GM23248 (cell line): Measurements from ENCODE around the gene HSP90B1. TPM values are rescaled to one million over a fixed set of nuclear protein-coding genes. Genes with fewer than 3 reads are reported as not detected.

ENCODE experiments used
- DNase-seq: peaks from one replicate; pipeline ENCODE4 v3.0.0-alpha.2; 2015
- H2AFZ ChIP-seq: fragments of 200-600 bp; sonication (generic); 2 replicates; pipeline ENCODE4 v1.6.1; 2016; ENCODE audit warnings: antibody characterized with exemption
- H3F3A ChIP-seq: fragments of 200-600 bp; sonication (generic); 2 replicates; pipeline ENCODE4 v1.6.1; 2016; ENCODE audit warnings: mild to moderate bottlenecking, antibody characterized with exemption, mixed run types; ENCODE audit not compliant: insufficient read depth
- H3K27ac ChIP-seq: fragments of 200-600 bp; sonication (generic); 2 replicates; pipeline ENCODE4 v1.5.1; 2016; ENCODE audit warnings: mild to moderate bottlenecking
- H3K27me3 ChIP-seq: fragments of 200-600 bp; sonication (generic); replicated peaks from 2 replicates; pipeline ENCODE4 v1.6.1; 2016; ENCODE audit warnings: mild to moderate bottlenecking; ENCODE audit not compliant: insufficient read depth
- H3K36me3 ChIP-seq: fragments of 200-600 bp; sonication (generic); 2 replicates; pipeline ENCODE4 v1.6.1; 2016; ENCODE audit warnings: low read depth, mild to moderate bottlenecking
- H3K4me1 ChIP-seq: fragments of 200-600 bp; sonication (generic); 2 replicates; pipeline ENCODE4 v1.6.1; 2016; ENCODE audit warnings: mild to moderate bottlenecking; ENCODE audit not compliant: insufficient read depth
- H3K4me2 ChIP-seq: fragments of 200-600 bp; sonication (generic); one replicate; pipeline ENCODE4 v1.6.1; 2016; ENCODE audit warnings: mild to moderate bottlenecking; ENCODE audit not compliant: unreplicated experiment
- H3K4me3 ChIP-seq: fragments of 200-600 bp; sonication (generic); 2 replicates; pipeline ENCODE4 v1.5.1; 2016; ENCODE audit warnings: mild to moderate bottlenecking
- H3K79me2 ChIP-seq: fragments of 200-600 bp; sonication (generic); 2 replicates; pipeline ENCODE4 v1.6.1; 2016; ENCODE audit warnings: mild to moderate bottlenecking; ENCODE audit not compliant: insufficient read depth
- H3K9ac ChIP-seq: fragments of 200-600 bp; sonication (generic); 2 replicates; pipeline ENCODE4 v1.6.1; 2016; ENCODE audit warnings: mild to moderate bottlenecking
- H3K9me2 ChIP-seq: fragments of 200-600 bp; sonication (generic); 2 replicates; pipeline ENCODE4 v1.6.1; 2016; ENCODE audit warnings: mixed run types, mild to moderate bottlenecking, moderate library complexity; ENCODE audit not compliant: insufficient read depth
- H3K9me3 ChIP-seq: fragments of 200-600 bp; sonication (generic); one replicate; pipeline ENCODE4 v1.6.1; 2017; ENCODE audit warnings: low read depth
- H4K20me1 ChIP-seq: fragments of 200-600 bp; sonication (generic); 2 replicates; pipeline ENCODE4 v1.6.0; 2016; ENCODE audit not compliant: insufficient read depth
- EZH2 ChIP-seq: fragments of 200-600 bp; sonication (generic); IDR thresholded peaks from 2 replicates; pipeline ENCODE4 v1.6.1; 2018; ENCODE audit warnings: antibody characterized with exemption, mild to moderate bottlenecking; ENCODE audit not compliant: insufficient read depth, poor library complexity, severe bottlenecking
- EZH2phosphoT487 ChIP-seq: fragments of 200-600 bp; sonication (generic); IDR thresholded peaks from 2 replicates; pipeline ENCODE4 v1.6.1; 2018; ENCODE audit warnings: antibody characterized with exemption, moderate library complexity, mild to moderate bottlenecking, low read depth; ENCODE audit not compliant: insufficient read depth
- WGBS, 2 experiments: methylation state at CpG; one replicate each; pipeline ENCODE4 v1.1.6; 2015 to 2017; ENCODE audit warnings: low lambda C conversion rate in 2 of 2, low coverage in 1 of 2; ENCODE audit errors: missing lambda C conversion rate in 2 of 2; 5-methylcytosine and 5-hydroxymethylcytosine counted together
- in situ Hi-C: fragments of 300-500 bp; cut with MboI; formaldehyde crosslinking; loops from 2 replicates; pipeline ENCODE4 v1.15.0; 2020
- polyA plus RNA-seq: library from polyadenylated mRNA; unstranded; fragments of >200 nt; fragmentation: Nextera tagmentation; extraction: Ambion mirVana; gene quantifications from 2 replicates; pipeline ENCODE4 v1.2.1, GENCODE V29; 2016
- total RNA-seq: library from RNA; depleted of rRNA; stranded (reverse); fragments of >200 nt; shearing (Covaris generic); gene quantifications from 2 replicates; pipeline ENCODE4 v1.2.3, GENCODE V29; 2014

Gene HSP90B1
- total and polyA plus RNA-seq, 2 experiments from 2014 or later = 555 to 969 TPM

GRCh38 chr12:103975368-103975767 lies 45.2 kb downstream of the HSP90B1 start:
- H3K36me3 ChIP-seq = peaks cover 23% of the 10 kb centered on the region
- WGBS, 2 experiments = 96 to 97% methylated on average over 2 of the region's 2 CpGs

DNA sequence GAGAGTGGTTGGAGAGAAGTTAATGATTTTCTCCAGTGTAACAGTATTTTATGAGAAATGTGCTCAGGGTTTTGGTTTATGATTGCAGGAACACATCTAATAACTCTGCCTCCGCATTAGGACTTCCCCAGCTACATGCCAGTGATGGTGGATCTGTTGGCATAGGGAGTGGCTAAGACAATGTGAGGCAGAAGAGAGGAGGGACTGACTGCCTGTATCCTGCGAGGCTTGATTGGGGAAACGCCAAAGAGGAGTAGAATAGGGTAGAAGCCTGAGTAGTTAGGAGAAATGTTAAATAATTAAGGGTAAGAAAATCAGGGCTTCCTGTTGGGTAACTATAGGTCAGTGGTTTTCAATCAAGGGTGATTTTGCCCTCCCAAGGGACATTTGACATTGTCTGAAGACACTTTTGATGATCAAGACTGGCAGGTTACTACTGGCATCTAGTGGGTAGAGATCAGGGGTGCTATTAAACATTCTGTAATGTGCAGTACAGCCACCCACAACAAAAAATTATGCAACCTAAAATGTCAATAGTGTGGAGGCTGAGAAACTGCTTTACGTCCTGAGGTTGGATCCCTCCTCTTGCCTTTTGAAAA lies 48.3 kb downstream of the HSP90B1 start:
- in situ Hi-C loops = no loop called here
- Histone ChIP-seq H3K27me3 (no peaks in the 10 kb centered on the region), H4K20me1 (no peaks in the 10 kb centered on the region), H3K9me2 (no peaks in the 10 kb centered on the region), H3K9ac (no peak overlapping the region), H2AFZ (no peak overlapping the region), H3F3A (0 out of 2 replicates have a peak, but pooled peaks cover 2% of the 10 kb centered on the region), H3K27ac (no peak overlapping the region), H3K79me2 (peaks cover 94% of the 10 kb centered on the region), H3K4me2 (no peak overlapping the region), H3K4me3 (no peak overlapping the region), H3K4me1 (no peaks in the 10 kb centered on the region), H3K9me3 (no peaks in the 10 kb centered on the region), H3K36me3 (peaks cover 48% of the 10 kb centered on the region)
- TF ChIP-seq EZH2phosphoT487 (no peak), EZH2 (no peak)
- no peak for DNase-seq
- WGBS, 2 experiments = 96 to 100% methylated on average over 4 of the region's 4 CpGs

More at GRCh38 chr12:103975368-103975767, 45.2 kb downstream of the HSP90B1 start:
- H3K27ac ChIP-seq = no peak overlapping the region
- DNase-seq = no peak
- peaks cover 8% of the 10 kb centered on the region for H3K4me1 ChIP-seq
- no peak overlapping the region for H3K4me3 ChIP-seq
- peaks cover 100% of the 10 kb centered on the region for H3K79me2 ChIP-seq
- no peak overlapping the region for H3K9ac ChIP-seq
- H4K20me1 ChIP-seq = no peaks in the 10 kb centered on the region; the same call in 1 of the 2 replicates
- H3K9me3 ChIP-seq = no peaks in the 10 kb centered on the region
- no peak overlapping the region for H3K4me2 ChIP-seq
- TF ChIP-seq EZH2 (no peak), EZH2phosphoT487 (no peak)
- no peaks in the 10 kb centered on the region for H3F3A ChIP-seq
- H2AFZ ChIP-seq = no peak overlapping the region
- no peaks in the 10 kb centered on the region for H3K9me2 ChIP-seq
- in situ Hi-C loops = no loop called here
- no peaks in the 10 kb centered on the region for H3K27me3 ChIP-seq

DNA sequence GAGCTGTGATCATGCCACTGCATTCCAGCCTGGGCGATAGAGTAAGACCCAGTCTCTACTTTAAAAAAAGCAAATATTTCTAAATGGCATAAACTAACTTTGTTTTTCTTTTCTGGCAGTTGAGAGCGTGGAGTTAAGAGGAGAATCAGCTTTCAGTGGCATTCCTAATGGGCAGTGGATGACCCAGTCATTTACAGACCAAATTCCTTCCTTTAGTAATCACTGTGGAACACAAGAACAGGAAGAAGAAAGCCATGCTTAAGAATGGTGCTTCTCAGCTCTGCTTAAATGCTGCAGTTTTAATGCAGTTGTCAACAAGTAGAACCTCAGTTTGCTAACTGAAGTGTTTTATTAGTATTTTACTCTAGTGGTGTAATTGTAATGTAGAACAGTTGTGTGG lies 56.6 kb downstream of the HSP90B1 start:
- Histone ChIP-seq H3K4me1 (peaks cover 7% of the 10 kb centered on the region), H3K27ac (peak overlapping the region; percentile 58), H2AFZ (no peak overlapping the region), H3K9me3 (no peaks in the 10 kb centered on the region), H3K4me3 (no peak overlapping the region), H3K79me2 (peaks cover 19% of the 10 kb centered on the region), H4K20me1 (no peaks in the 10 kb centered on the region), H3K9me2 (no peaks in the 10 kb centered on the region), H3K4me2 (no peak overlapping the region), H3K27me3 (no peaks in the 10 kb centered on the region), H3K9ac (no peak overlapping the region), H3K36me3 (peaks cover 78% of the 10 kb centered on the region), H3F3A (peaks cover 29% of the 10 kb centered on the region)
- DNase-seq = peak; percentile 75
- 78 to 79% methylated on average over 2 of the region's 2 CpGs for WGBS, 2 experiments
- in situ Hi-C loops = no loop called here
- no peak for TF ChIP-seq EZH2
- no peak for TF ChIP-seq EZH2phosphoT487

DNA sequence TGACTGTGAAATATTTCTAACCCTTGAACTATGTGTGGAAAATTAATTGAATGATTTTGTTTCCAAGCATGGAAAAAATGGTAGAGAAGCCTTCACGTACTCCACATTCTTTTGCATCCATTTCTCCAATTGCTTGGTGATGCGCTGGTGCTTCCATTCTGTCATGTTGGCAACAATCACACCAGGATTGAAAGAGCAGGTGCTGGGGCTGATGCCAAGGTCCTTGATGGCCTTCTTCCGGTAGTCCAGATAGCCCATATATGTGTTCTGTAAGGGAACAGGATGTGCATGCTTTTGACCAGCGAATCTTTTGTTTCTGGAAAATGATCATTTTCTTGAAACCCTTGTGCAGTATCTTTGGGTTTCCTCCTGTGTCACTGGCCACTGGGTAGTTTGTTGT lies 64.0 kb downstream of the HSP90B1 start:
- in situ Hi-C loops = no loop called here
- TF ChIP-seq EZH2 (no peak), EZH2phosphoT487 (no peak)
- no peak for DNase-seq

More for the DNA sequence above, 64.0 kb downstream of the HSP90B1 start:
- no peak overlapping the region for H3K4me3 ChIP-seq
- peaks cover 16% of the 10 kb centered on the region for H3K36me3 ChIP-seq
- H3K79me2 ChIP-seq = no peaks in the 10 kb centered on the region
- no peaks in the 10 kb centered on the region for H3K27me3 ChIP-seq
- peaks cover 14% of the 10 kb centered on the region; the same call in 1 of the 2 replicates for H3F3A ChIP-seq
- H3K4me2 ChIP-seq = no peak overlapping the region
- H3K4me1 ChIP-seq = no peaks in the 10 kb centered on the region
- WGBS, 2 experiments = 88 to 89% methylated on average over 4 of the region's 4 CpGs
- H2AFZ ChIP-seq = no peak overlapping the region
- H3K9ac ChIP-seq = no peak overlapping the region
- H3K27ac ChIP-seq = no peak overlapping the region
- H3K9me3 ChIP-seq = no peaks in the 10 kb centered on the region
- no peaks in the 10 kb centered on the region for H3K9me2 ChIP-seq
- no peaks in the 10 kb centered on the region for H4K20me1 ChIP-seq
